Peyer's patch (tissue), 4 donors: ENCODE results near the gene PNMA8C.

ENCODE experiments used
- POLR2A ChIP-seq, 2 donors: fragments of 450-650 bp; IDR thresholded peaks; one replicate each; pipeline ENCODE4 v1.5.1; 2017; ENCODE audit warnings: antibody characterized with exemption in 2 of 2, mild to moderate bottlenecking in 2 of 2, moderate library complexity in 2 of 2
- TF ChIP-seq, protein P1 (sequence below), 6 experiments: fragments of 450-650 bp in 4 of 6; fragments of 200-600 bp in 2 of 6; sonication (generic) in 1 of 6; IDR thresholded peaks; one replicate each; pipeline ENCODE4 v1.5.1; 2017 to 2019; ENCODE audit warnings: antibody characterized with exemption in 6 of 6, mild to moderate bottlenecking in 3 of 6, moderate library complexity in 1 of 6

DNA sequence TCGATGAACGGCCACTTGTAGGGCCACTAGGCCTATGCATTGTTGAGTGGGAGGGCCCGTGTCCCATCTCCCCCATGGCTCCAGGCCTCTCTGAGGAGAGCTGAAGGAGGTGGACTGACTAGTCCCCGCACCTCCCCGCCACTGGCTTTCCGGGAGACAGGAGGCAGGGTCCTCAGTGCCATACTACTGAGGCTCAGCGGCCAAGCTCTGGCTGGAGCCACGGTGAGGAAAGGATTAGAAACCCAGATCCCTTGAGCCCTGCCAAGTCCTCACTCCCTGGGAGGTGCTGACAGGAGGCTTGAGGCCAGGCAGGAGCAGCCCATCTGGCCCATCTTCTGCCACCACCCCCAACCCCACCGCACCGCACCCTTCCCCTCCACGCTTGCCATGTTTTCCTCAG, 44.3 kb downstream of the PNMA8C start:
- TF ChIP-seq, protein P1, sequence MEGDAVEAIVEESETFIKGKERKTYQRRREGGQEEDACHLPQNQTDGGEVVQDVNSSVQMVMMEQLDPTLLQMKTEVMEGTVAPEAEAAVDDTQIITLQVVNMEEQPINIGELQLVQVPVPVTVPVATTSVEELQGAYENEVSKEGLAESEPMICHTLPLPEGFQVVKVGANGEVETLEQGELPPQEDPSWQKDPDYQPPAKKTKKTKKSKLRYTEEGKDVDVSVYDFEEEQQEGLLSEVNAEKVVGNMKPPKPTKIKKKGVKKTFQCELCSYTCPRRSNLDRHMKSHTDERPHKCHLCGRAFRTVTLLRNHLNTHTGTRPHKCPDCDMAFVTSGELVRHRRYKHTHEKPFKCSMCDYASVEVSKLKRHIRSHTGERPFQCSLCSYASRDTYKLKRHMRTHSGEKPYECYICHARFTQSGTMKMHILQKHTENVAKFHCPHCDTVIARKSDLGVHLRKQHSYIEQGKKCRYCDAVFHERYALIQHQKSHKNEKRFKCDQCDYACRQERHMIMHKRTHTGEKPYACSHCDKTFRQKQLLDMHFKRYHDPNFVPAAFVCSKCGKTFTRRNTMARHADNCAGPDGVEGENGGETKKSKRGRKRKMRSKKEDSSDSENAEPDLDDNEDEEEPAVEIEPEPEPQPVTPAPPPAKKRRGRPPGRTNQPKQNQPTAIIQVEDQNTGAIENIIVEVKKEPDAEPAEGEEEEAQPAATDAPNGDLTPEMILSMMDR (IDR thresholded peaks at IDR 0.05) = no peak
- no peak for TF ChIP-seq POLR2A (IDR thresholded peaks at IDR 0.05)
